Measurements from ENCODE around the gene TRIM71. TPM values are rescaled to one million over a fixed set of nuclear protein-coding genes. Genes with fewer than 3 reads are reported as not detected.
"Not testable (repeated sequence)": the region's sequence is repeated elsewhere in the genome, so short reads cannot be mapped to it uniquely, and the experiment has no call there.

TRIM71 gene
- total RNA-seq, 1 experiment from 2014 or later: 0.18 TPM

- no peak overlapping the region for H3K27ac ChIP-seq (ENCODE audit: low read length)
- no peak overlapping the region for H3K4me3 ChIP-seq (ENCODE audit: low read depth in 2 of 2, low read length in 2 of 2)
- H3K9me3 ChIP-seq (ENCODE audit: control insufficient read depth, insufficient read depth, low read depth, low read length): no peaks in the 10 kb centered on the region
- no peaks in the 10 kb centered on the region for H3K4me1 ChIP-seq (ENCODE audit: control insufficient read depth, insufficient read depth, low read length)
- CTCF ChIA-PET: no interaction called here
- POLR2A ChIA-PET: no interaction called here
- intact Hi-C loops (cut with micrococcal nuclease; ENCODE audit: unreplicated experiment) (no loop called here), in situ Hi-C loops (cut with HindIII; ENCODE audit: low pct_unique_long_range_greater_than_20kb, low sequenced_read_pairs) (no loop called here)
- H3K36me3 ChIP-seq (ENCODE audit: control insufficient read depth, insufficient read depth, low read length): no peaks in the 10 kb centered on the region
- BruUV-seq (replicated peaks): no TSS peak
- DNase-seq (ENCODE audit: low read depth, low spot score) (no peak), ATAC-seq (no peak)
- H3K27me3 ChIP-seq (ENCODE audit: control insufficient read depth, insufficient read depth, low read length): no peaks in the 10 kb centered on the region; the same call in none of the 2 replicates
- TF ChIP-seq TCF7L2 (IDR thresholded peaks at IDR 0.05; ENCODE audit: low read depth, low read length) (no peak), POLR2AphosphoS5 (IDR thresholded peaks at IDR 0.05; ENCODE audit: low read depth, low read length) (no peak), SIN3A (IDR thresholded peaks at IDR 0.05; ENCODE audit: borderline replicate concordance, insufficient read depth, low read depth, low read length) (no peak), CTCF (IDR thresholded peaks at IDR 0.05) (no peak), REST (IDR thresholded peaks at IDR 0.05; ENCODE audit: insufficient read depth in 1 of 2, low read depth in 2 of 2, low read length in 1 of 2) (no peak)
These were observed 5.1 kb downstream of the TRIM71 start for GRCh38 chr3:32822609-32823498.

GRCh38 chr3:32823641-32824184 lies 5.9 kb downstream of the TRIM71 start:
- BruUV-seq (replicated peaks); DNase-seq (ENCODE audit: low read depth, low spot score); H3K27ac ChIP-seq (ENCODE audit: low read length); H3K27me3 ChIP-seq (ENCODE audit: control insufficient read depth, insufficient read depth, low read length); H3K36me3 ChIP-seq (ENCODE audit: control insufficient read depth, insufficient read depth, low read length); H3K9me3 ChIP-seq (ENCODE audit: control insufficient read depth, insufficient read depth, low read depth, low read length); CTCF ChIA-PET; H3K4me1 ChIP-seq (ENCODE audit: control insufficient read depth, insufficient read depth, low read length); POLR2A ChIA-PET; H3K4me3 ChIP-seq (ENCODE audit: low read depth in 2 of 2, low read length in 2 of 2); intact Hi-C loops (cut with micrococcal nuclease; ENCODE audit: unreplicated experiment); in situ Hi-C loops (cut with HindIII; ENCODE audit: low pct_unique_long_range_greater_than_20kb, low sequenced_read_pairs); ATAC-seq: not testable (repeated sequence)

Measured in Panc1 (cell line).